OCI-LY3 (cell line): ENCODE results near the gene R3HDM4.

Source experiments
- H2AFZ ChIP-seq: fragments of 200-600, 300-600 bp; shearing (Covaris generic); 2 replicates; pipeline ENCODE4 v1.6.0; 2014; ENCODE audit warnings: antibody characterized with exemption, low read depth, low read length
- H3K27ac ChIP-seq: fragments of 200-600, 300-600 bp; sonication (generic); 2 replicates; pipeline ENCODE4 v1.5.1; 2014; ENCODE audit warnings: mild to moderate bottlenecking, low read length, moderate library complexity, mixed read lengths
- H3K27me3 ChIP-seq: fragments of 200-600, 300-600 bp; sonication (generic); 2 replicates; pipeline ENCODE4 v1.6.1; 2014; ENCODE audit warnings: low read depth, low read length, mixed read lengths
- H3K36me3 ChIP-seq: fragments of 200-600, 300-600 bp; sonication (generic); replicated peaks from 2 replicates; pipeline ENCODE3; 2014; ENCODE audit warnings: low read depth, low read length, mixed read lengths
- H3K4me1 ChIP-seq: fragments of 300-600, 200-600 bp; sonication (generic); 2 replicates; pipeline ENCODE4 v1.6.1; 2014; ENCODE audit warnings: low read length, mixed read lengths
- H3K4me2 ChIP-seq: fragments of 200-600, 300-600 bp; sonication (generic); 2 replicates; pipeline ENCODE4 v1.6.1; 2014; ENCODE audit warnings: low read length, mixed read lengths
- H3K4me3 ChIP-seq: fragments of 300-600, 200-600 bp; sonication (generic); 2 replicates; pipeline ENCODE4 v1.5.1; 2014; ENCODE audit warnings: antibody characterized with exemption, mild to moderate bottlenecking, low read length, moderate library complexity
- H3K79me2 ChIP-seq: fragments of 300-600, 200-600 bp; shearing (Covaris generic); 2 replicates; pipeline ENCODE4 v1.6.1; 2014; ENCODE audit warnings: mild to moderate bottlenecking, low read length, mixed read lengths
- H3K9ac ChIP-seq: fragments of 300-600, 200-600 bp; shearing (Covaris generic); 2 replicates; pipeline ENCODE4 v1.6.0; 2014; ENCODE audit warnings: mild to moderate bottlenecking, low read length, moderate library complexity
- H3K9me3 ChIP-seq: fragments of 200-600, 300-600 bp; shearing (Covaris generic); 2 replicates; pipeline ENCODE4 v1.6.1; 2014; ENCODE audit warnings: low read length, mixed read lengths; ENCODE audit not compliant: insufficient read depth
- H4K20me1 ChIP-seq: fragments of 200-600, 300-600 bp; sonication (generic); 2 replicates; pipeline ENCODE4 v1.6.1; 2016; ENCODE audit warnings: low read length, mixed read lengths; ENCODE audit not compliant: insufficient read depth
- EZH2phosphoT487 ChIP-seq: fragments of 200-600 bp; shearing (Covaris generic); IDR thresholded peaks from 2 replicates; pipeline ENCODE4 v1.6.1; 2018; ENCODE audit warnings: antibody characterized with exemption, mixed run types, low read depth
- TF ChIP-seq, protein P1 (sequence below): fragments of 200-600, 300-600 bp; sonication (generic); IDR thresholded peaks from 2 replicates; pipeline ENCODE4 v1.5.1; 2014; ENCODE audit warnings: antibody characterized with exemption, low read length, low read depth

R3HDM4 gene

DNA sequence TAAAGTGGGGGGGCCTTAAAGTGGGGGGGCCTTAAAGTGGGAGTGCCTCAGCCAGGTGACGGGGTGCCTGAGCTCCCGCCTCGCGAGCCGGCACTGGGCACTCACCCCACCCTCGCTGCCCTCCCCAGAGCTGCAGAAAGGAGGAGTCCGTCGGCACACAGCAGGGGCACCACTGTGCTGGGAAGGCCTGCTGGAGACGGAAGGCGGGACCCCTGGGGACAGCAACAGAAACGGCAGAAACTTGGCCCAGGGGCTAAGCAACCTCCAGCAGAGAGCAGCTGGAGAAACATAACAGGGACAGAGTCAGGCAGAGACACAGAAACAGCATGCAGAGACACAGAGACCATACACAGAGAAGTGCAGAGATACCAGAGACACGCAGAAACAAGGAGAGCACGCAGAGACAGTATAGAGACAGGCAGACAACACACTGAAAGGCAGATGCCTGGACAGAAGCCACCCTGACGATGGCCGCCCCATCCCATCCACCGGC lies 45.7 kb downstream of the R3HDM4 start:
- Histone ChIP-seq H3K27me3 (no peaks in the 10 kb centered on the region), H4K20me1 (peaks cover 5% of the 10 kb centered on the region; the same call in 1 of the 2 replicates), H3K27ac (no peak overlapping the region), H3K36me3 (peaks cover 28% of the 10 kb centered on the region), H3K9ac (no peak overlapping the region), H3K4me1 (peaks cover 25% of the 10 kb centered on the region), H2AFZ (no peak overlapping the region), H3K4me2 (no peak overlapping the region), H3K79me2 (no peaks in the 10 kb centered on the region), H3K9me3 (no peaks in the 10 kb centered on the region), H3K4me3 (no peak overlapping the region)
- TF ChIP-seq EZH2phosphoT487: no peak
- TF ChIP-seq, protein P1, sequence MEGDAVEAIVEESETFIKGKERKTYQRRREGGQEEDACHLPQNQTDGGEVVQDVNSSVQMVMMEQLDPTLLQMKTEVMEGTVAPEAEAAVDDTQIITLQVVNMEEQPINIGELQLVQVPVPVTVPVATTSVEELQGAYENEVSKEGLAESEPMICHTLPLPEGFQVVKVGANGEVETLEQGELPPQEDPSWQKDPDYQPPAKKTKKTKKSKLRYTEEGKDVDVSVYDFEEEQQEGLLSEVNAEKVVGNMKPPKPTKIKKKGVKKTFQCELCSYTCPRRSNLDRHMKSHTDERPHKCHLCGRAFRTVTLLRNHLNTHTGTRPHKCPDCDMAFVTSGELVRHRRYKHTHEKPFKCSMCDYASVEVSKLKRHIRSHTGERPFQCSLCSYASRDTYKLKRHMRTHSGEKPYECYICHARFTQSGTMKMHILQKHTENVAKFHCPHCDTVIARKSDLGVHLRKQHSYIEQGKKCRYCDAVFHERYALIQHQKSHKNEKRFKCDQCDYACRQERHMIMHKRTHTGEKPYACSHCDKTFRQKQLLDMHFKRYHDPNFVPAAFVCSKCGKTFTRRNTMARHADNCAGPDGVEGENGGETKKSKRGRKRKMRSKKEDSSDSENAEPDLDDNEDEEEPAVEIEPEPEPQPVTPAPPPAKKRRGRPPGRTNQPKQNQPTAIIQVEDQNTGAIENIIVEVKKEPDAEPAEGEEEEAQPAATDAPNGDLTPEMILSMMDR: no peak

DNA sequence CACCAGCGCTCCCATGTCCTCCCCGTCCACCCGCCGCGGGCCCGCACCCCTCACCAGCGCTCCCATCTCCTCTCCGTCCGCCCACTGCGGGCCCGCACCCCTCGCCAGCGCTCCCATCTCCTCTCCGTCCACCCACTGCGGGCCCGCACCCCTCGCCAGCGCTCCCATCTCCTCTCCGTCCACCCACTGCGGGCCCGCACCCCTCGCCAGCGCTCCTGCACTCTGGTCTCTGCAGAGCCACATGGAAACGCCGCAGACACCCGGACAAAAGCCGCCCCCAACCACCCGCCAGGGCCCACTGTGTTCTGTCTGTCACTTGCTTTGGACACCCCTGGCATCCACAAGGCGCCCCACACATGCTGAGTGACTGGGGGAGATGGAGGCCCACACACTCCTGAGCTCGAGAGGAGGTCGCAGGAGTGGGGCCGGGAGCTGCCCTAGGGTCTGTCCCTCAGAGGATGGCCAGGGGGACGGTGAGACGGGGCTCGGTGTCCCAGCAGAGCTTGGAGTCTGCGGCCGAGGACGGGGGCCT lies 46.2 kb downstream of the R3HDM4 start:
- Histone ChIP-seq H2AFZ (no peak overlapping the region), H3K4me3 (no peak overlapping the region), H3K9me3 (no peaks in the 10 kb centered on the region), H3K36me3 (peaks cover 28% of the 10 kb centered on the region), H4K20me1 (no peaks in the 10 kb centered on the region), H3K27ac (no peak overlapping the region), H3K9ac (no peak overlapping the region), H3K79me2 (no peaks in the 10 kb centered on the region), H3K27me3 (no peaks in the 10 kb centered on the region), H3K4me1 (peaks cover 20% of the 10 kb centered on the region), H3K4me2 (no peak overlapping the region)
- TF ChIP-seq EZH2phosphoT487: no peak
- TF ChIP-seq, protein P1: no peak

DNA sequence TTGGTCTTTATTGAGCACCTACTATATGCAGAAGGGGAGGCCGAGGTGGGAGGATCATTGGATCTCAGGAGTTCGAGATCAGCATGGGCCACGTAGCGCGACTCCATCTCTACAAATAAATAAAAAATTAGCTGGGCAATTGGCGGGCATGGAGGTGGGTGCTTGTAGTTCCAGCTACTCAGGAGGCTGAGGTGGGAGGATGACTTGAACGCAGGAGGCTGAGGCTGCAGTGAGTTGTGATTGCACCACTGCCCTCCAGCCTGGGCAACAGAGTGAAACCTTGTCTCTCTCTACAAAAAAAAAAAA lies 49.8 kb downstream of the R3HDM4 start:
- Histone ChIP-seq H3K9ac (no peak overlapping the region), H3K27ac (peak overlapping the region; percentile 54), H3K4me3 (no peak overlapping the region), H3K4me1 (peaks cover 20% of the 10 kb centered on the region), H3K27me3 (no peaks in the 10 kb centered on the region), H3K9me3 (no peaks in the 10 kb centered on the region), H3K79me2 (no peaks in the 10 kb centered on the region), H2AFZ (no peak overlapping the region), H3K4me2 (peak overlapping the region; percentile 55), H3K36me3 (peaks cover 8% of the 10 kb centered on the region), H4K20me1 (no peaks in the 10 kb centered on the region)
- TF ChIP-seq, protein P1: no peak
- TF ChIP-seq EZH2phosphoT487: no peak

DNA sequence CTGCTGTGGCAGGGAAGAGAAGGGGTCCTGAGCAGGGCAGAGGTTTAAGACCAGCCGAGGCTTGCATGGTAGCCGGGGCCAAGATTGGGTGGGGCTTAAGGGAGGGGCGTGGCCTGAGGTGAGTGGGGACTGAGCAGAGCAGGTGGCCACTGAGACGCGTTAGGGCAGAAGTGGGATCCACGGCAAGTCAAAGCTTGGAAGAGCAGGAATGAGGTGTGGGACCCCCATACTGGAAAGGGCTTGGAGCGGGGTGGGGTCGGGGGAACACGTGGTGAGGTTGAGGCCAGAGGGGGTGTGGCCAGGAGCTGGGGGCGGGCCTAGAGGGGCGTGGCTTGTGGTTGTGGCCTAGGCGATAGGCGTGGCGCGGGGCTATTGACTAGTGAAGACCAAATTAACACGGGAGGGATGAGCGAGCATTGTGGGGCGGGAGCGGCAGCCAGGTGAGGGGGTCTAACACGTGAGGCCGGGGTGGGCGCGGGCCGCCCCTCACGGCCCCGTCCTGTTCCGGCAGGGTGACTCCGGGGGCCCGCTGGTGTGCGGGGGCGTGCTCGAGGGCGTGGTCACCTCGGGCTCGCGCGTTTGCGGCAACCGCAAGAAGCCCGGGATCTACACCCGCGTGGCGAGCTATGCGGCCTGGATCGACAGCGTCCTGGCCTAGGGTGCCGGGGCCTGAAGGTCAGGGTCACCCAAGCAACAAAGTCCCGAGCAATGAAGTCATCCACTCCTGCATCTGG lies 50.3 kb downstream of the R3HDM4 start:
- Histone ChIP-seq H3K9me3 (no peaks in the 10 kb centered on the region), H3K9ac (no peak overlapping the region), H4K20me1 (no peaks in the 10 kb centered on the region), H3K27me3 (no peaks in the 10 kb centered on the region), H3K27ac (no peak overlapping the region), H3K79me2 (no peaks in the 10 kb centered on the region), H2AFZ (no peak overlapping the region), H3K4me1 (peaks cover 20% of the 10 kb centered on the region), H3K4me2 (no peak overlapping the region), H3K36me3 (peaks cover 4% of the 10 kb centered on the region), H3K4me3 (no peak overlapping the region)
- no peak for TF ChIP-seq EZH2phosphoT487
- TF ChIP-seq, protein P1: no peak
